GM23338 (cell line): Measurements from ENCODE around the gene SUSD1. TPM values are rescaled to one million over a fixed set of nuclear protein-coding genes. Genes with fewer than 3 reads are reported as not detected.

Experiments
- ATAC-seq: fragments of 200-7000 bp; cut with Tn5 transposase; 3 replicates; pipeline ENCODE4 v1.9.1; 2020
- DNase-seq: peaks from one replicate; pipeline ENCODE4 v3.0.0-alpha.2; 2015; ENCODE audit warnings: low spot score
- H2AFZ ChIP-seq: fragments of 200-600 bp; sonication (generic); 2 replicates; pipeline ENCODE4 v1.8.0; 2016; ENCODE audit warnings: antibody characterized with exemption, mild to moderate bottlenecking, moderate library complexity
- H3F3A ChIP-seq: fragments of 200-600 bp; sonication (generic); replicated peaks from 2 replicates; pipeline ENCODE4 v1.8.0; 2017; ENCODE audit warnings: antibody characterized with exemption, mixed run types, low read depth
- H3K27ac ChIP-seq: fragments of 200-600 bp; sonication (generic); 2 replicates; pipeline ENCODE4 v1.6.1; 2016; ENCODE audit warnings: low read depth
- H3K27me3 ChIP-seq: fragments of 200-600 bp; sonication (generic); 2 replicates; pipeline ENCODE4 v1.8.0; 2016; ENCODE audit warnings: mild to moderate bottlenecking, mixed run types, moderate library complexity; ENCODE audit not compliant: insufficient read depth
- H3K36me3 ChIP-seq: fragments of 200-600 bp; sonication (generic); 2 replicates; pipeline ENCODE4 v1.8.0; 2016; ENCODE audit warnings: mild to moderate bottlenecking; ENCODE audit not compliant: insufficient read depth
- H3K4me1 ChIP-seq: fragments of 200-600 bp; sonication (generic); 2 replicates; pipeline ENCODE4 v1.8.0; 2016; ENCODE audit warnings: mild to moderate bottlenecking, moderate library complexity; ENCODE audit not compliant: insufficient read depth
- H3K4me2 ChIP-seq: fragments of 200-600 bp; sonication (generic); 2 replicates; pipeline ENCODE4 v1.7.1; 2017; ENCODE audit warnings: mixed run types
- H3K4me3 ChIP-seq: fragments of 200-600 bp; sonication (generic); 2 replicates; pipeline ENCODE4 v1.6.1; 2016; ENCODE audit warnings: mixed run types
- H3K79me2 ChIP-seq: fragments of 200-600 bp; sonication (generic); replicated peaks from 2 replicates; pipeline ENCODE4 v1.8.0; 2017; ENCODE audit warnings: mild to moderate bottlenecking; ENCODE audit not compliant: insufficient read depth
- H3K9me2 ChIP-seq: fragments of 200-600 bp; sonication (generic); 2 replicates; pipeline ENCODE4 v1.8.0; 2017; ENCODE audit not compliant: insufficient read depth
- H4K20me1 ChIP-seq: fragments of 200-600 bp; sonication (generic); replicated peaks from 2 replicates; pipeline ENCODE4 v1.8.0; 2017; ENCODE audit warnings: mild to moderate bottlenecking; ENCODE audit not compliant: insufficient read depth
- H3K27ac Mint-ChIP-seq: 2 replicates; pipeline ENCODE4 v1.8.0; 2020; ENCODE audit warnings: inconsistent platforms, mild to moderate bottlenecking, moderate library complexity, mixed read lengths
- H3K27me3 Mint-ChIP-seq: 3 replicates; pipeline ENCODE4 v1.8.0; 2022; ENCODE audit warnings: low read depth, mild to moderate bottlenecking, moderate library complexity, mixed read lengths, inconsistent platforms; ENCODE audit not compliant: insufficient read depth, poor library complexity
- H3K36me3 Mint-ChIP-seq: 3 replicates; pipeline ENCODE4 v1.8.0; 2021; ENCODE audit warnings: low read depth, mild to moderate bottlenecking, inconsistent platforms, moderate library complexity, mixed read lengths
- H3K4me1 Mint-ChIP-seq: 3 replicates; pipeline ENCODE4 v1.8.0; 2020; ENCODE audit warnings: mild to moderate bottlenecking, inconsistent platforms, mixed read lengths
- H3K4me3 Mint-ChIP-seq: 3 replicates; pipeline ENCODE4 v1.8.0; 2021; ENCODE audit warnings: moderate library complexity, mild to moderate bottlenecking, inconsistent platforms, mixed read lengths
- H3K9me3 Mint-ChIP-seq: 3 replicates; pipeline ENCODE4 v1.8.0; 2020; ENCODE audit warnings: moderate library complexity, mild to moderate bottlenecking, inconsistent platforms, mixed read lengths
- CREB1 ChIP-seq: fragments of 250-450 bp; sonication (Bioruptor Pico); IDR thresholded peaks from 2 replicates; pipeline ENCODE4 v1.5.0; 2020; ENCODE audit warnings: low read depth, mild to moderate bottlenecking, moderate library complexity
- CTCF ChIP-seq, 2 experiments: fragments of 200-600 bp in 1 of 2; sonication (generic) in 1 of 2; conservative IDR thresholded peaks; 2 replicates each; pipeline versions ENCODE4 v1.5.1 to v1.6.1; 2016 to 2017; ENCODE audit warnings: antibody characterized with exemption in 2 of 2, low read depth in 2 of 2, mild to moderate bottlenecking in 2 of 2, moderate library complexity in 1 of 2
- EZH2phosphoT487 ChIP-seq: fragments of 200-600 bp; sonication (generic); IDR thresholded peaks from one replicate; pipeline ENCODE4 v1.8.1; 2018; ENCODE audit warnings: antibody characterized with exemption; ENCODE audit not compliant: unreplicated experiment
- JUNB ChIP-seq: IDR thresholded peaks from one replicate; pipeline ENCODE4 v1.6.1; 2016; ENCODE audit warnings: antibody characterized with exemption; ENCODE audit not compliant: unreplicated experiment
- POLR2AphosphoS5 ChIP-seq: IDR thresholded peaks from 2 replicates; pipeline ENCODE4 v1.6.1; 2016; ENCODE audit warnings: antibody characterized with exemption, low read depth
- STAT1 ChIP-seq: IDR thresholded peaks from one replicate; pipeline ENCODE4 v1.6.1; 2016; ENCODE audit warnings: antibody characterized with exemption; ENCODE audit not compliant: unreplicated experiment
- ZNF114 ChIP-seq: fragments of 250-450 bp; sonication (Bioruptor Pico); IDR thresholded peaks from 2 replicates; pipeline ENCODE4 v1.5.0; 2020; ENCODE audit warnings: mild to moderate bottlenecking, moderate library complexity
- ZNF462 ChIP-seq: fragments of 250-450 bp; sonication (Bioruptor Pico); IDR thresholded peaks from 2 replicates; pipeline ENCODE4 v1.5.0; 2020; ENCODE audit warnings: mild to moderate bottlenecking, moderate library complexity
- polyA plus RNA-seq: library from polyadenylated mRNA; unstranded; fragments of >200 nt; fragmentation: Nextera tagmentation; extraction: Ambion mirVana; gene quantifications from 2 replicates; pipeline ENCODE4 v1.2.1, GENCODE V29; 2016
- total RNA-seq: library from RNA; depleted of rRNA; stranded (reverse); fragments of >200 nt; shearing (Covaris generic); gene quantifications from 2 replicates; pipeline ENCODE4 v1.2.3, GENCODE V29; 2014
- TF ChIP-seq, protein P1 (sequence below): IDR thresholded peaks from one replicate; pipeline ENCODE4 v1.6.1; 2018; ENCODE audit warnings: antibody characterized with exemption; ENCODE audit not compliant: unreplicated experiment

Gene SUSD1
- total and polyA plus RNA-seq, 2 experiments from 2014 or later = 1.2 to 6.4 TPM

GRCh38 chr9:112094948-112095681, 80.0 kb downstream of the SUSD1 start (continued):
- TF ChIP-seq, protein P1, sequence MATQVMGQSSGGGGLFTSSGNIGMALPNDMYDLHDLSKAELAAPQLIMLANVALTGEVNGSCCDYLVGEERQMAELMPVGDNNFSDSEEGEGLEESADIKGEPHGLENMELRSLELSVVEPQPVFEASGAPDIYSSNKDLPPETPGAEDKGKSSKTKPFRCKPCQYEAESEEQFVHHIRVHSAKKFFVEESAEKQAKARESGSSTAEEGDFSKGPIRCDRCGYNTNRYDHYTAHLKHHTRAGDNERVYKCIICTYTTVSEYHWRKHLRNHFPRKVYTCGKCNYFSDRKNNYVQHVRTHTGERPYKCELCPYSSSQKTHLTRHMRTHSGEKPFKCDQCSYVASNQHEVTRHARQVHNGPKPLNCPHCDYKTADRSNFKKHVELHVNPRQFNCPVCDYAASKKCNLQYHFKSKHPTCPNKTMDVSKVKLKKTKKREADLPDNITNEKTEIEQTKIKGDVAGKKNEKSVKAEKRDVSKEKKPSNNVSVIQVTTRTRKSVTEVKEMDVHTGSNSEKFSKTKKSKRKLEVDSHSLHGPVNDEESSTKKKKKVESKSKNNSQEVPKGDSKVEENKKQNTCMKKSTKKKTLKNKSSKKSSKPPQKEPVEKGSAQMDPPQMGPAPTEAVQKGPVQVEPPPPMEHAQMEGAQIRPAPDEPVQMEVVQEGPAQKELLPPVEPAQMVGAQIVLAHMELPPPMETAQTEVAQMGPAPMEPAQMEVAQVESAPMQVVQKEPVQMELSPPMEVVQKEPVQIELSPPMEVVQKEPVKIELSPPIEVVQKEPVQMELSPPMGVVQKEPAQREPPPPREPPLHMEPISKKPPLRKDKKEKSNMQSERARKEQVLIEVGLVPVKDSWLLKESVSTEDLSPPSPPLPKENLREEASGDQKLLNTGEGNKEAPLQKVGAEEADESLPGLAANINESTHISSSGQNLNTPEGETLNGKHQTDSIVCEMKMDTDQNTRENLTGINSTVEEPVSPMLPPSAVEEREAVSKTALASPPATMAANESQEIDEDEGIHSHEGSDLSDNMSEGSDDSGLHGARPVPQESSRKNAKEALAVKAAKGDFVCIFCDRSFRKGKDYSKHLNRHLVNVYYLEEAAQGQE = no peak
- TF ChIP-seq POLR2AphosphoS5 (no peak), EZH2phosphoT487 (no peak)

DNA sequence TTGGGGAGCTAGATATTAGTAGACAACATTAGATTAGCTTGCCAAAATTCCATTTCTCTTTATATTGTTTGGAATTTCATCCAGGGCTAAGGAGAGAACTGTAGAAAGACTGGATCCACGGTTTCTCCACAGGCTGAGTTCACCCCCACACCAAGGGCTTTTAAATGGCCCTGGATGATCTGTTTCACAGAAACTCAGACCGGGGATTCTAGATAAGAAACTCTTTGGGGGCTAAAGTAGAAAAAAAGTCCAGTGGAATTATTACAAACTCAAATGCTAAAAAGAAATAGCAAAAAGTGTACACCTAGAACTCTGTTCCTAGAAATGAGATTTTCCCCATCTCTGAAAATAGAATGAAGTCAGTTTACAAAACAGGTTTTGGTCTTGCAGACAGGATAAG, 80.9 kb downstream of the SUSD1 start:
- Histone ChIP-seq H3K9me2 (no peaks in the 10 kb centered on the region), H4K20me1 (no peaks in the 10 kb centered on the region), H3K4me1 (peaks cover 16% of the 10 kb centered on the region), H3F3A (no peaks in the 10 kb centered on the region), H3K4me2 (no peak overlapping the region), H3K36me3 (no peaks in the 10 kb centered on the region), H3K79me2 (no peaks in the 10 kb centered on the region), H2AFZ (no peak overlapping the region), H3K27ac (no peak overlapping the region), H3K4me3 (no peak overlapping the region), H3K27me3 (no peaks in the 10 kb centered on the region)
- Mint-ChIP-seq H3K9me3 (peaks cover 3% of the 10 kb centered on the region; the same call in 2 of the 3 replicates), H3K27me3 (peaks cover 5% of the 10 kb centered on the region), H3K36me3 (peaks cover 5% of the 10 kb centered on the region; the same call in 1 of the 3 replicates), H3K4me1 (peaks cover 29% of the 10 kb centered on the region), H3K27ac (no peak overlapping the region), H3K4me3 (no peak overlapping the region)
- TF ChIP-seq CTCF (conservative IDR thresholded peaks at IDR 0.05; ENCODE audit: low read depth in 2 of 2) (no peak), JUNB (no peak), STAT1 (no peak), CREB1 (CRISPR knock-in tag) (no peak), EZH2phosphoT487 (no peak), ZNF114 (no peak)
- DNase-seq = no peak
- ATAC-seq = no peak

DNA sequence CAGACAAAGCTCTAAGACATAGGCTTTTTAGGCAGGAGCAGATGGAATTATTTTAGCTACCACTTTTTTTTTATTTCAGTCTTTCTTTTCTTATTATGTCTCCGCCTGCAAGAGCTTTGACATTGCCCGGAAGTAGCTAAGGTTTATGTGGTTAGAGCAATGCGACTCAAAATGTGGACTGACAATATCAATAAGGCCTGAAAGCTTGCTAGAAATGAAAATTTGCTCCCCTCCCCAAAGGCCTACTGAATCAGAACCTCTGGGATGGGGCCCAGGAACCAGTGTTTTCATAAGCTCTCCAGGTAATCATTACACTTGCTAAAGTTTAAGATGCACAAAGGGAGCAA, 81.3 kb downstream of the SUSD1 start:
- no peaks in the 10 kb centered on the region for H3K9me2 ChIP-seq
- H3K4me2 ChIP-seq = no peak overlapping the region
- Mint-ChIP-seq H3K36me3 (peaks cover 5% of the 10 kb centered on the region; the same call in 1 of the 3 replicates), H3K27me3 (peaks cover 3% of the 10 kb centered on the region), H3K27ac (no peak overlapping the region), H3K9me3 (peaks cover 3% of the 10 kb centered on the region; the same call in 2 of the 3 replicates), H3K4me1 (peaks cover 26% of the 10 kb centered on the region), H3K4me3 (no peak overlapping the region)
- no peaks in the 10 kb centered on the region for H3K79me2 ChIP-seq
- no peak overlapping the region for H2AFZ ChIP-seq
- H4K20me1 ChIP-seq = no peaks in the 10 kb centered on the region
- H3K27ac ChIP-seq = no peak overlapping the region
- H3K4me3 ChIP-seq = no peak overlapping the region
- no peaks in the 10 kb centered on the region for H3K36me3 ChIP-seq
- no peak for ATAC-seq
- no peak for DNase-seq
- no peaks in the 10 kb centered on the region for H3F3A ChIP-seq
- H3K27me3 ChIP-seq = no peaks in the 10 kb centered on the region
- H3K4me1 ChIP-seq = peaks cover 12% of the 10 kb centered on the region
- TF ChIP-seq ZNF462 (CRISPR knock-in tag) = no peak
